IMR-90 (cell line): ENCODE data around the gene OSGEP.

Experiments used
- CTCF ChIP-seq: conservative IDR thresholded peaks from 2 replicates; pipeline ENCODE4 v1.5.1; 2012; ENCODE audit warnings: mild to moderate bottlenecking, low read depth, low read length, improper control_type of control experiment
- NFE2L2 ChIP-seq: fragments of 150-350 bp; IDR thresholded peaks from 2 replicates; pipeline ENCODE4 v1.6.1; 2016; ENCODE audit warnings: low read depth, mild to moderate bottlenecking, low read length
- RCOR1 ChIP-seq: IDR thresholded peaks from 2 replicates; pipeline ENCODE4 v1.6.1; 2012; ENCODE audit warnings: mild to moderate bottlenecking, low read length, improper control_type of control experiment; ENCODE audit not compliant: insufficient replicate concordance
- USF2 ChIP-seq: fragments of 150-350 bp; IDR thresholded peaks from 2 replicates; pipeline ENCODE4 v1.6.1; 2017; ENCODE audit warnings: mild to moderate bottlenecking, antibody characterized with exemption, low read length, low read depth

DNA sequence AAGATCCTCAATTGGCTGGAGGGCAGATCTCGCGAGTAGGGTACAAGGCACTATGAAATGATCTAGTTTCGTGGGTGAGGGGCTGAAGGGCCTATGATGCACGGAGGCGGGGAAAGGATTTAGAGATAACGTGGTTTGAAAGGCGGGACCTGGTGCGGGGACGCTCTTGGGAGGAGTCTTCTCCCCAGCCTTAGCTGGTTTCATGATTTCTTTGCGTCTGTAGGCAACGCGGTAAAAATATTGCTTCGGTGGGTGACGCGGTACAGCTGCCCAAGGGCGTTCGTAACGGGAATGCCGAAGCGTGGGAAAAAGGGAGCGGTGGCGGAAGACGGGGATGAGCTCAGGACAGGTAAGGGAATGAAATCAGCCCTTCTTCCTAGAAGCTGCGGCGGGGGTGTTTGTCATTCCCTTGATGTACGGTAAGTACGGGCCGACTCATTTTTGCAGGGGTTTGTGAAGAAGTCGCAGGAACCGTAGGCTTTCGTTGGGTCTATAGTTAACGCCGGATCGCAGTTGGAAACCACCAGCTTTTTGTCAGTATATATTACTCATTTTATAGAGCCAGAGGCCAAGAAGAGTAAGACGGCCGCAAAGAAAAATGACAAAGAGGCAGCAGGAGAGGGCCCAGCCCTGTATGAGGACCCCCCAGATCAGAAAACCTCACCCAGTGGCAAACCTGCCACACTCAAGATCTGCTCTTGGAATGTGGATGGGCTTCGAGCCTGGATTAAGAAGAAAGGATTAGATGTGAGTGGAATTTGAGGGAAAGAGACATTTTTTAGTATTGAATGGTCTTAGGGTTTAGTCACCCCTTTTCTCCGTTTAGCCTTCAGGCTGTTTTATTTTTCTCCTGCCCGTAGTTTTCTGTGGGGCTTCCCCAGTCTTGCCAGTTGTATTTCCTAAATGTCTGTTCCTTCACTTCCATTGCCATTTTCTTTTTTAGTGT lies 1.0 kb upstream of the OSGEP start:
- TF ChIP-seq RCOR1 (no peak), USF2 (no peak), CTCF (no peak), NFE2L2 (no peak; the same call in 1 of the 2 replicates)
